Suprapubic skin (tissue), 4 donors: ENCODE measurements around the gene RNF183. TPM values are rescaled to one million over a fixed set of nuclear protein-coding genes. Genes with fewer than 3 reads are reported as not detected.

ENCODE experiments used
- DNase-seq, 2 donors: peaks; one replicate each; pipeline ENCODE4 v3.0.0-alpha.2; 2019; ENCODE audit warnings: low spot score in 2 of 2
- H3K27ac ChIP-seq: fragments of 200-600 bp; sonication (generic); one replicate; pipeline ENCODE4 v1.5.1; 2019
- H3K27me3 ChIP-seq: fragments of 200-600 bp; sonication (generic); one replicate; pipeline ENCODE4 v1.5.1; 2019
- H3K36me3 ChIP-seq: fragments of 200-600 bp; sonication (generic); one replicate; pipeline ENCODE4 v1.5.1; 2019
- H3K4me1 ChIP-seq: fragments of 200-600 bp; sonication (generic); one replicate; pipeline ENCODE4 v1.5.1; 2019
- H3K4me3 ChIP-seq: fragments of 200-600 bp; sonication (generic); one replicate; pipeline ENCODE4 v1.5.1; 2019; ENCODE audit warnings: mild to moderate bottlenecking
- H3K9me3 ChIP-seq: fragments of 200-600 bp; sonication (generic); one replicate; pipeline ENCODE4 v1.5.1; 2019
- CTCF ChIP-seq, 2 donors: fragments of 200-600 bp in 1 of 2; fragments of 450-650 bp in 1 of 2; sonication (generic) in 1 of 2; IDR thresholded peaks; one replicate each; pipeline ENCODE4 v1.5.1; 2016 to 2019; ENCODE audit warnings: antibody characterized with exemption in 2 of 2, mild to moderate bottlenecking in 1 of 2, moderate library complexity in 1 of 2
- EP300 ChIP-seq: sonication (generic); formaldehyde crosslinking; IDR thresholded peaks from one replicate; pipeline ENCODE4 v1.6.1; 2017; ENCODE audit warnings: antibody characterized with exemption
- POLR2A ChIP-seq, 2 donors: fragments of 450-650 bp; IDR thresholded peaks; one replicate each; pipeline ENCODE4 v1.6.1; 2017; ENCODE audit warnings: antibody characterized with exemption in 2 of 2, mild to moderate bottlenecking in 2 of 2, moderate library complexity in 2 of 2
- POLR2AphosphoS5 ChIP-seq, 3 donors: sonication (generic); formaldehyde crosslinking; IDR thresholded peaks; one replicate each; pipeline ENCODE4 v1.6.1; 2017; ENCODE audit warnings: antibody characterized with exemption in 3 of 3
- WGBS: methylation state at CpG from one replicate; pipeline ENCODE4 v1.1.5; 2018; 5-methylcytosine and 5-hydroxymethylcytosine counted together
- total RNA-seq, 4 donors: library from RNA; depleted of rRNA; stranded (reverse); fragments of >200 nt; gene quantifications; one replicate each; pipeline ENCODE4 v1.1.0, GENCODE V29; 2016

RNF183 gene
- 1 to 10 TPM in 1 of 4 donors, not detected in 3; 2.0 TPM for total RNA-seq

DNA sequence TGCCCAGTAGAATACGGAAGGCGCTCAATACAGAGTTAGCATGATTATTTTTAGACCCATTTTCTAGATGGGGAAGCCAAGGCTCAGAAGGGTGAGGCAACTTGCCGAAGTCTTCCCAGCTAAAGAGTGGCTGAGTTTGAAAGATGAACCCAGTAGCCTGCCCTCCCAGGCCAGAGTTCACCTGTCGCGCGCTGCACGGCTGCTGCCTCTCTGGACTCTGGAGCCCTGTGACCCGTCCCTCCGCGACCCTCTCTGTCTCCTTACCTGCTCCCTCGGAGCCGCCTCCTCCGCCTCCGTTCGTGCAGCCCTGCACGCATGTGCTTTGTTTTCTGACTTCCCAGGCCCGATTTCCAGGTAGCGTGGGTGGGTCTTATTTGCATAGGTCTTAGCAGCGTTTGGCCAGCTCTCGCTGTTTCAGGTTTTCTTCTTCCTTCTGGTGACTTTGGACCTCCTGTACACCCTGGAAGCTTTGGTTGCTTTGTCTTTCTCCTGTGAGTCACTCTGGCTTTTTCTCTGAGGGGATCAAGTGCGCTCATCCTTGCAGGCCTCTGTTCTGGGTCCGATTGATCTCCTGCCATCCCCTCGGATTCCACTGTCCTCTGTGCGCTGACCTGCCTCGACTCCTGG is at the start of gene RNF183:
TSS of gene RNF183 (minus strand) at position 585 of the 627 bp plus-strand sequence. CDS start 5,192 bp downstream, outside the sequence.
- TF ChIP-seq EP300 (no peak), CTCF (IDR thresholded peaks at IDR 0.05) (no peak), POLR2A (IDR thresholded peaks at IDR 0.05) (no peak), POLR2AphosphoS5 (IDR thresholded peaks at IDR 0.05) (no peak)
- Histone ChIP-seq H3K27ac (no peak within 1 kb of the TSS), H3K9me3 (no peaks in the 10 kb centered on the region), H3K36me3 (no peaks in the 10 kb centered on the region), H3K4me3 (no peak within 1 kb of the TSS), H3K27me3 (no peaks in the 10 kb centered on the region), H3K4me1 (no peaks in the 10 kb centered on the region)
- no peak for DNase-seq
- 83% methylated on average over 25 of the region's 25 CpGs for WGBS

DNA sequence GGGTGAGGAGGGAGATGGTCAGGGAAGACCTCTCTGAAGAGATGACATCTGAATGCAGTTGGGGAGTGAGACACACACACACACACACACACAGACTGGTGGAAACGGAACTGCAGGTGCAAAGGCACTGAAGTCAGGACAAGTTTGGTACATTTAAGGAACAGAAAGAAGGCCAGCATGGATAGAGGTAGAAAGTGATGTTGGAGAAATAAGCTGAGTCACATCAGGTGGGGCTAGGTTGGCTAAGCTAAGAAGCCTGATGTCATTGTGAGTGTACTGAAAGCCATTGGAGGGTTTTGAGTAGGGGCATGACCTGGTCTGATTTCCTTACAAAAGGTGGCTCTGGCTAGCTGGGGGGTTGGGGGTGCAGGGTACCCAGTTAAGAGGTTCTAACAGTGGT is 49.2 kb upstream of the RNF183 start:
- DNase-seq = peak in 1 of 2 donors; percentile 18
- H3K4me3 ChIP-seq = no peak overlapping the region
- H3K36me3 ChIP-seq = no peaks in the 10 kb centered on the region
- 85% methylated on average over 1 of the region's 1 CpG for WGBS
- peaks cover 24% of the 10 kb centered on the region for H3K27me3 ChIP-seq
- no peak for TF ChIP-seq POLR2AphosphoS5 (IDR thresholded peaks at IDR 0.05)
- no peak for TF ChIP-seq CTCF (IDR thresholded peaks at IDR 0.05)
- no peak for TF ChIP-seq POLR2A (IDR thresholded peaks at IDR 0.05)
- TF ChIP-seq EP300 = no peak
- H3K9me3 ChIP-seq = no peaks in the 10 kb centered on the region
- H3K27ac ChIP-seq = no peak overlapping the region
- H3K4me1 ChIP-seq = peaks cover 22% of the 10 kb centered on the region

DNA sequence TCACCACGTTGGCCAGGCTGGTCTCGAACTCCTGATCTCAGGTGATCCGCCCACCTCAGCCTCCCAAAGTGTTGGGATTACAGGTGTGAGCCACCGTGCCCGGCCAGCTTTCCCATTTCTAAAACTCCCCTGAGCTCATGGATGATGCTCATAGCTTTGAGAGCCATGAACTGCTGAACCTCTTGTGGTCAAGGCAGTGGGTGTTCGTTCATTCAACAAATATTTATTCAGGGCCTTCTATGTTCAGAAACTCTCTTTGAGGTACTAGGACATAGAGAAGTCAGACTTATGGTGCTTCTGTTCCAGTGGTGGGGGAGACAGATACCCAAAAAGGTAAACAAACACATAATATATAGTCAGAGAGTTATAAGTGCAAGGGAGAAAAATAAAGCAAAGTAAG is 48.8 kb upstream of the RNF183 start:
- no peaks in the 10 kb centered on the region for H3K9me3 ChIP-seq
- no peaks in the 10 kb centered on the region for H3K36me3 ChIP-seq
- 87% methylated on average over 6 of the region's 6 CpGs for WGBS
- H3K4me3 ChIP-seq = no peak overlapping the region
- H3K27me3 ChIP-seq = peaks cover 24% of the 10 kb centered on the region
- no peak for DNase-seq
- no peak for TF ChIP-seq CTCF (IDR thresholded peaks at IDR 0.05)
- TF ChIP-seq POLR2A (IDR thresholded peaks at IDR 0.05) = no peak
- no peak for TF ChIP-seq POLR2AphosphoS5 (IDR thresholded peaks at IDR 0.05)
- TF ChIP-seq EP300 = no peak
- H3K27ac ChIP-seq = no peak overlapping the region
- peaks cover 22% of the 10 kb centered on the region for H3K4me1 ChIP-seq

GRCh38 chr9:113350937-113351336 is 47.8 kb upstream of the RNF183 start:
- 60% methylated on average over 6 of the region's 6 CpGs for WGBS
- no peak overlapping the region for H3K27ac ChIP-seq
- H3K4me1 ChIP-seq = peaks cover 22% of the 10 kb centered on the region
- peaks cover 24% of the 10 kb centered on the region for H3K27me3 ChIP-seq
- TF ChIP-seq POLR2AphosphoS5 (IDR thresholded peaks at IDR 0.05) (no peak), CTCF (IDR thresholded peaks at IDR 0.05) (no peak), POLR2A (IDR thresholded peaks at IDR 0.05) (no peak), EP300 (no peak)
- no peak overlapping the region for H3K4me3 ChIP-seq
- no peaks in the 10 kb centered on the region for H3K36me3 ChIP-seq
- H3K9me3 ChIP-seq = no peaks in the 10 kb centered on the region
- DNase-seq = no peak

- peak overlapping the region; percentile 67 for H3K27ac ChIP-seq
- no peak for DNase-seq
These were observed 47.0 kb upstream of the RNF183 start for GRCh38 chr9:113350107-113350661.

More at GRCh38 chr9:113350107-113350661, 47.0 kb upstream of the RNF183 start:
- Histone ChIP-seq H3K4me3 (peak overlapping the region; percentile 68), H3K27me3 (peaks cover 24% of the 10 kb centered on the region), H3K4me1 (peaks cover 22% of the 10 kb centered on the region), H3K9me3 (no peaks in the 10 kb centered on the region), H3K36me3 (no peaks in the 10 kb centered on the region)
- WGBS = 13% methylated on average over 14 of the region's 14 CpGs
- no peak for TF ChIP-seq CTCF (IDR thresholded peaks at IDR 0.05)
- no peak for TF ChIP-seq EP300
- TF ChIP-seq POLR2A (IDR thresholded peaks at IDR 0.05) = no peak
- no peak for TF ChIP-seq POLR2AphosphoS5 (IDR thresholded peaks at IDR 0.05)
